B cell (primary cell): ENCODE results near the gene ZBTB25. TPM values are rescaled to one million over a fixed set of nuclear protein-coding genes. Genes with fewer than 3 reads are reported as not detected.

Experiments
- ATAC-seq: fragments of 200-7000 bp; cut with Tn5 transposase; one replicate; pipeline ENCODE4 v1.10.0; 2021; ENCODE audit warnings: low read depth, mild to moderate bottlenecking, moderate number of reproducible peaks, moderate library complexity
- CTCF ChIA-PET: fragments of 350-600 bp; sonication (Branson Sonifier 250); formaldehyde crosslinking; loops from one replicate; lab custom pipeline; 2021; ENCODE audit warnings: antibody characterized with exemption, inconsistent platforms; lab: Charles Lee
- POLR2A ChIA-PET: fragments of 350-600 bp; sonication (Branson Sonifier 250); formaldehyde crosslinking; loops from one replicate; lab custom pipeline; 2021; ENCODE audit warnings: antibody characterized with exemption; lab: Charles Lee
- DNase-seq: peaks from one replicate; pipeline ENCODE4 v3.0.0; 2013
- H2AFZ ChIP-seq: 2 replicates; pipeline ENCODE4 v1.6.1; 2012; ENCODE audit warnings: mild to moderate bottlenecking, low read depth, low read length; ENCODE audit not compliant: insufficient read depth, poor library complexity, severe bottlenecking
- H3K27ac ChIP-seq, 2 donors: 1 replicate in 1 of 2; 2 replicates in 1 of 2; pipeline ENCODE4 v1.5.1; 2012 to 2013; ENCODE audit warnings: low read length in 2 of 2, mild to moderate bottlenecking in 2 of 2, moderate library complexity in 1 of 2
- H3K27me3 ChIP-seq, 4 experiments: fragments of 200-600 bp in 1 of 4; sonication (generic) in 1 of 4; replicated peaks in 1 of 4; 1 replicate in 2 of 4; 2 replicates in 2 of 4; pipeline versions ENCODE4 v1.6.1 to v1.7.0; 2013 to 2016; ENCODE audit warnings: low read length in 3 of 4, mild to moderate bottlenecking in 2 of 4, mixed read lengths in 1 of 4, moderate library complexity in 1 of 4; ENCODE audit not compliant: insufficient read depth in 4 of 4, control insufficient read depth in 3 of 4; ENCODE audit errors: control extremely low read depth in 1 of 4
- H3K36me3 ChIP-seq, 2 experiments: replicated peaks in 1 of 2; 1 replicate in 1 of 2; 2 replicates in 1 of 2; pipeline versions ENCODE4 v1.6.1 to v1.7.1; 2013; ENCODE audit warnings: low read length in 1 of 2; ENCODE audit not compliant: insufficient read depth in 2 of 2, control insufficient read depth in 1 of 2; ENCODE audit errors: control extremely low read depth in 1 of 2, extremely low read depth in 1 of 2
- H3K4me1 ChIP-seq, 2 donors: fragments of 200-600 bp in 1 of 2; sonication (generic) in 1 of 2; 1 replicate in 1 of 2; 2 replicates in 1 of 2; pipeline versions ENCODE4 v1.5.1 to v1.6.1; 2013 to 2017; ENCODE audit warnings: low read length in 2 of 2; ENCODE audit not compliant: control insufficient read depth in 2 of 2, insufficient read depth in 2 of 2
- H3K4me2 ChIP-seq: replicated peaks from 2 replicates; pipeline ENCODE3; 2012; ENCODE audit warnings: mild to moderate bottlenecking, low read depth, low read length; ENCODE audit not compliant: poor library complexity, severe bottlenecking
- H3K4me3 ChIP-seq, 5 experiments: fragments of 200-600 bp in 1 of 5; sonication (generic) in 1 of 5; 1 replicate in 3 of 5; 2 replicates in 2 of 5; pipeline versions ENCODE4 v1.5.1 to v1.7.0; 2011 to 2016; ENCODE audit warnings: low read length in 4 of 5, mild to moderate bottlenecking in 4 of 5, low read depth in 2 of 5, control low read depth in 1 of 5, moderate library complexity in 1 of 5; ENCODE audit not compliant: insufficient read depth in 1 of 5; ENCODE audit errors: control extremely low read depth in 1 of 5, extremely low read depth in 1 of 5
- H3K79me2 ChIP-seq: fragments of 200-600 bp; sonication (generic); one replicate; pipeline ENCODE4 v1.6.0; 2016; ENCODE audit warnings: low read length; ENCODE audit not compliant: control insufficient read depth, insufficient read depth
- H3K9ac ChIP-seq: fragments of 200-600 bp; sonication (generic); 2 replicates; pipeline ENCODE4 v1.6.1; 2017; ENCODE audit warnings: mild to moderate bottlenecking, low read length, moderate library complexity
- H3K9me3 ChIP-seq, 3 donors: one replicate each; pipeline versions ENCODE4 v1.6.1 to v1.7.1; 2013; ENCODE audit warnings: low read length in 2 of 3; ENCODE audit not compliant: control insufficient read depth in 2 of 3, insufficient read depth in 1 of 3; ENCODE audit errors: control extremely low read depth in 1 of 3
- H4K20me1 ChIP-seq: 2 replicates; pipeline ENCODE4 v1.6.0; 2012; ENCODE audit warnings: mild to moderate bottlenecking, low read length; ENCODE audit not compliant: insufficient read depth, control insufficient read depth, poor library complexity, severe bottlenecking
- H3K27ac Mint-ChIP-seq: one replicate; pipeline ENCODE4 v1.8.0; 2021; ENCODE audit warnings: mixed read lengths
- H3K27me3 Mint-ChIP-seq: one replicate; pipeline ENCODE4 v1.8.0; 2021; ENCODE audit warnings: mixed read lengths
- H3K4me1 Mint-ChIP-seq: one replicate; pipeline ENCODE4 v1.8.0; 2021; ENCODE audit warnings: mixed read lengths
- H3K4me3 Mint-ChIP-seq: one replicate; pipeline ENCODE4 v1.8.0; 2021; ENCODE audit warnings: mixed read lengths
- H3K9me3 Mint-ChIP-seq: one replicate; pipeline ENCODE4 v1.8.0; 2022; ENCODE audit warnings: mixed read lengths; ENCODE audit not compliant: insufficient read depth
- CTCF ChIP-seq: fragments of 200-600 bp; IDR thresholded peaks from one replicate; pipeline ENCODE4 v1.8.0; 2022; ENCODE audit warnings: antibody characterized with exemption, mild to moderate bottlenecking
- EZH2 ChIP-seq: IDR thresholded peaks from 2 replicates; pipeline ENCODE4 v1.6.1; 2012; ENCODE audit warnings: borderline replicate concordance, low read depth, mild to moderate bottlenecking, moderate library complexity, low read length; ENCODE audit not compliant: insufficient read depth, poor library complexity, severe bottlenecking
- WGBS: methylation state at CpG from one replicate; pipeline ENCODE4 v1.1.5; 2013; ENCODE audit warnings: missing lambda C conversion rate; ENCODE audit not compliant: insufficient coverage; 5-methylcytosine and 5-hydroxymethylcytosine counted together
- intact Hi-C: fragments of 100-400 bp; cut with micrococcal nuclease; formaldehyde crosslinking; loops from one replicate; pipeline ENCODE4 v1.10.0; 2022
- polyA plus RNA-seq: library from polyadenylated mRNA; depleted of rRNA; stranded (reverse); fragments of >200 nt; gene quantifications from 2 replicates; pipeline ENCODE4 v1.2.3, GENCODE V29; 2012
- total RNA-seq, 2 donors: library from RNA; stranded (reverse); fragments of 120-200 nt in 1 of 2; gene quantifications; 1 replicate in 1 of 2; 2 replicates in 1 of 2; pipeline versions ENCODE4 v1.2.3 to v1.2.4, GENCODE V29; 2013 to 2022

The ZBTB25 gene
- total and polyA plus RNA-seq, 2 donors (not counting 1 experiment from before 2014, with no cell fraction given): 20.8 to 45.7 TPM

- Histone ChIP-seq H3K79me2 (no peaks in the 10 kb centered on the region), H3K9me3 (no peaks in the 10 kb centered on the region), H3K4me2 (peak overlapping the region; percentile 91), H4K20me1 (no peaks in the 10 kb centered on the region), H3K9ac (peak overlapping the region; percentile 79), H3K36me3 (peaks cover 0 to 7% of the 10 kb centered on the region in 2 experiments), H3K27me3 (no peaks in the 10 kb centered on the region), H3K27ac (peak overlapping the region; percentile 7 to 54), H3K4me3 (peak overlapping the region; percentile 43 to 80 (median 68)), H3K4me1 (peaks cover 36 to 38% of the 10 kb centered on the region in 2 donors), H2AFZ (peak overlapping the region; percentile 84)
- ChIA-PET CTCF (interaction anchor here (1.0 to 4.1 kb wide), 4 partner anchors 14 to 121 kb away, joined by 3 to 38 read pairs (median 10); no protein-coding TSS in a partner anchor), POLR2A (no interaction called here)
- Mint-ChIP-seq H3K27ac (peak overlapping the region; percentile 38), H3K4me3 (peak overlapping the region; percentile 86), H3K27me3 (no peaks in the 10 kb centered on the region), H3K4me1 (peaks cover 63% of the 10 kb centered on the region), H3K9me3 (no peaks in the 10 kb centered on the region)
- intact Hi-C loops: loop anchor here (2.0 to 5.0 kb wide), 2 partner anchors 20 to 127 kb away; no protein-coding TSS in a partner anchor
- ATAC-seq (no peak), DNase-seq (no peak)
- WGBS: 56% methylated on average over 1 of the region's 6 CpGs
- TF ChIP-seq CTCF: no peak
- TF ChIP-seq EZH2: no peak
Observed at GRCh38 chr14:64464651-64465050, 39.0 kb downstream of the ZBTB25 start.

GRCh38 chr14:64463873-64464272 is 39.8 kb downstream of the ZBTB25 start:
- Histone ChIP-seq H3K4me3 (no peak overlapping the region), H4K20me1 (no peaks in the 10 kb centered on the region), H2AFZ (no peak overlapping the region), H3K36me3 (peaks cover 0 to 7% of the 10 kb centered on the region in 2 experiments), H3K79me2 (no peaks in the 10 kb centered on the region), H3K9me3 (no peaks in the 10 kb centered on the region), H3K9ac (no peak overlapping the region), H3K27me3 (no peaks in the 10 kb centered on the region), H3K4me1 (peaks cover 36 to 38% of the 10 kb centered on the region in 2 donors), H3K4me2 (peak overlapping the region; percentile 26), H3K27ac (no peak overlapping the region)
- DNase-seq (no peak), ATAC-seq (no peak)
- TF ChIP-seq CTCF: no peak
- TF ChIP-seq EZH2: no peak
- WGBS: 100% methylated on average over 6 of the region's 6 CpGs
- H3K27me3 Mint-ChIP-seq: no peaks in the 10 kb centered on the region
- peaks cover 68% of the 10 kb centered on the region for H3K4me1 Mint-ChIP-seq
- intact Hi-C loops: loop anchor here (2.0 kb wide), 1 partner anchor 19 kb away; no protein-coding TSS in a partner anchor
- H3K4me3 Mint-ChIP-seq: peak overlapping the region; percentile 86
- CTCF ChIA-PET: interaction anchor here (0.8 to 4.1 kb wide), 6 partner anchors 15 to 160 kb away, joined by 3 to 38 read pairs (median 4); no protein-coding TSS in a partner anchor
- H3K9me3 Mint-ChIP-seq: no peaks in the 10 kb centered on the region
- POLR2A ChIA-PET: interaction anchor here (0.7 to 1.9 kb wide), 2 partner anchors 76 to 380 kb away, joined by 5 to 7 read pairs; no protein-coding TSS in a partner anchor
- H3K27ac Mint-ChIP-seq: peak overlapping the region; percentile 26
